ENCODE measurements around the gene ACSF3. TPM values are rescaled to one million over a fixed set of nuclear protein-coding genes. Genes with fewer than 3 reads are reported as not detected.

The ACSF3 gene
- total RNA-seq, 1 donor from 2014 or later: 14.5 TPM

- H3K4me1 ChIP-seq: peaks cover 12% of the 10 kb centered on the region
- H3K27me3 ChIP-seq: no peaks in the 10 kb centered on the region
Observed at GRCh38 chr16:89060207-89060794, 33.4 kb upstream of the ACSF3 start.

DNA sequence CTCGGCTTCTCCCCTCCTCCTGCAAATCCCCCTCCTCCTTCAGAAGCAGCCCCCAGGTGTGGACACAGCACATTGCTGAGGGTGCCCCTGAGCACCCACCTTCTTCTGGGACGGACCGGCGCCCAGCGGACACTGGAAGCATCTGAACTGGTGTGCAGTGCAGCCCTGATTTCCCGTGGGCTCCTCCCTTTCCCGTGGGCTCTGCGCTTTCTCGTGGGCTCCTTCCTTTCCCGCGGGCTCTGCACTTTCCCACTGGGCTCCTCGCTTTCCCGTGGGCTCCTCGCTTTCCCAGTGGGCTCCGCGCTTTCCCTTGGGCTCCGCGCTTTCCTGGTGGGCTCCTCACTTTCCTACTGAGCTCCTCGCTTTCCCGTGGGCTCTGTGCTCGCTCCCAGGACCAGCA, 32.6 kb upstream of the ACSF3 start:
- DNase-seq (ENCODE audit: low spot score): no peak
- TF ChIP-seq, protein P1, sequence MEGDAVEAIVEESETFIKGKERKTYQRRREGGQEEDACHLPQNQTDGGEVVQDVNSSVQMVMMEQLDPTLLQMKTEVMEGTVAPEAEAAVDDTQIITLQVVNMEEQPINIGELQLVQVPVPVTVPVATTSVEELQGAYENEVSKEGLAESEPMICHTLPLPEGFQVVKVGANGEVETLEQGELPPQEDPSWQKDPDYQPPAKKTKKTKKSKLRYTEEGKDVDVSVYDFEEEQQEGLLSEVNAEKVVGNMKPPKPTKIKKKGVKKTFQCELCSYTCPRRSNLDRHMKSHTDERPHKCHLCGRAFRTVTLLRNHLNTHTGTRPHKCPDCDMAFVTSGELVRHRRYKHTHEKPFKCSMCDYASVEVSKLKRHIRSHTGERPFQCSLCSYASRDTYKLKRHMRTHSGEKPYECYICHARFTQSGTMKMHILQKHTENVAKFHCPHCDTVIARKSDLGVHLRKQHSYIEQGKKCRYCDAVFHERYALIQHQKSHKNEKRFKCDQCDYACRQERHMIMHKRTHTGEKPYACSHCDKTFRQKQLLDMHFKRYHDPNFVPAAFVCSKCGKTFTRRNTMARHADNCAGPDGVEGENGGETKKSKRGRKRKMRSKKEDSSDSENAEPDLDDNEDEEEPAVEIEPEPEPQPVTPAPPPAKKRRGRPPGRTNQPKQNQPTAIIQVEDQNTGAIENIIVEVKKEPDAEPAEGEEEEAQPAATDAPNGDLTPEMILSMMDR (IDR thresholded peaks at IDR 0.05): no peak
- no peak for TF ChIP-seq EZH2 (IDR thresholded peaks at IDR 0.05)
- no peak for TF ChIP-seq EZH2phosphoT487 (IDR thresholded peaks at IDR 0.05)
- peaks cover 19% of the 10 kb centered on the region for H3K4me1 Mint-ChIP-seq
- Histone ChIP-seq H3K9me3 (ENCODE audit: low read depth) (no peaks in the 10 kb centered on the region), H3K9ac (no peak overlapping the region), H4K20me1 (ENCODE audit: low read depth) (no peaks in the 10 kb centered on the region), H3K27ac (no peak overlapping the region), H3K4me1 (peaks cover 16% of the 10 kb centered on the region), H3K79me2 (ENCODE audit: low read depth) (no peaks in the 10 kb centered on the region), H3K4me3 (no peak overlapping the region), H3K27me3 (no peaks in the 10 kb centered on the region), H3K36me3 (no peaks in the 10 kb centered on the region), H2AFZ (replicated peaks) (no peak overlapping the region), H3K4me2 (no peak overlapping the region), H3F3A (ENCODE audit: low read depth) (peaks cover 2% of the 10 kb centered on the region)
- H3K4me3 Mint-ChIP-seq: peak overlapping the region; percentile 57
- no peaks in the 10 kb centered on the region for H3K36me3 Mint-ChIP-seq
- H3K9me3 Mint-ChIP-seq: no peaks in the 10 kb centered on the region
- H3K27me3 Mint-ChIP-seq (ENCODE audit: insufficient read depth, low read depth): peaks cover 4% of the 10 kb centered on the region
- peak overlapping the region; percentile 50 for H3K27ac Mint-ChIP-seq

More at GRCh38 chr16:89060207-89060794, 33.4 kb upstream of the ACSF3 start:
- TF ChIP-seq, protein P1 (IDR thresholded peaks at IDR 0.05): no peak
- TF ChIP-seq EZH2phosphoT487 (IDR thresholded peaks at IDR 0.05) (no peak), EZH2 (IDR thresholded peaks at IDR 0.05) (no peak)
- H3F3A ChIP-seq (ENCODE audit: low read depth): no peaks in the 10 kb centered on the region
- no peak overlapping the region for H2AFZ ChIP-seq (replicated peaks)
- H3K79me2 ChIP-seq (ENCODE audit: low read depth): no peaks in the 10 kb centered on the region
- Mint-ChIP-seq H3K9me3 (no peaks in the 10 kb centered on the region), H3K36me3 (no peaks in the 10 kb centered on the region), H3K4me3 (no peak overlapping the region), H3K27me3 (ENCODE audit: insufficient read depth, low read depth) (peaks cover 4% of the 10 kb centered on the region), H3K4me1 (peaks cover 15% of the 10 kb centered on the region), H3K27ac (peak overlapping the region; percentile 29)
- H4K20me1 ChIP-seq (ENCODE audit: low read depth): no peaks in the 10 kb centered on the region
- no peaks in the 10 kb centered on the region for H3K36me3 ChIP-seq
- no peak for DNase-seq (ENCODE audit: low spot score)
- H3K4me3 ChIP-seq: no peak overlapping the region
- H3K4me2 ChIP-seq: no peak overlapping the region
- H3K9me3 ChIP-seq (ENCODE audit: low read depth): no peaks in the 10 kb centered on the region
- H3K27ac ChIP-seq: no peak overlapping the region
- no peak overlapping the region for H3K9ac ChIP-seq

GRCh38 chr16:89061590-89062380, 31.9 kb upstream of the ACSF3 start:
- Mint-ChIP-seq H3K9me3 (no peaks in the 10 kb centered on the region), H3K27me3 (ENCODE audit: insufficient read depth, low read depth) (peaks cover 4% of the 10 kb centered on the region), H3K36me3 (no peaks in the 10 kb centered on the region), H3K4me1 (peaks cover 24% of the 10 kb centered on the region), H3K27ac (peak overlapping the region; percentile 78), H3K4me3 (peak overlapping the region; percentile 57)
- H3F3A ChIP-seq (ENCODE audit: low read depth): peaks cover 3% of the 10 kb centered on the region
- no peak overlapping the region for H3K4me3 ChIP-seq
- H3K79me2 ChIP-seq (ENCODE audit: low read depth): no peaks in the 10 kb centered on the region
- no peak overlapping the region for H2AFZ ChIP-seq (replicated peaks)
- DNase-seq (ENCODE audit: low spot score): peak; percentile 81
- no peaks in the 10 kb centered on the region for H3K9me3 ChIP-seq (ENCODE audit: low read depth)
- no peak overlapping the region for H3K9ac ChIP-seq
- TF ChIP-seq, protein P1 (IDR thresholded peaks at IDR 0.05): no peak
- TF ChIP-seq EZH2 (IDR thresholded peaks at IDR 0.05) (no peak), EZH2phosphoT487 (IDR thresholded peaks at IDR 0.05) (no peak)
- no peak overlapping the region for H3K27ac ChIP-seq
- no peaks in the 10 kb centered on the region for H4K20me1 ChIP-seq (ENCODE audit: low read depth)
- H3K27me3 ChIP-seq: no peaks in the 10 kb centered on the region
- peaks cover 22% of the 10 kb centered on the region for H3K4me1 ChIP-seq
- peak overlapping the region; percentile 35 for H3K4me2 ChIP-seq
- no peaks in the 10 kb centered on the region for H3K36me3 ChIP-seq

Measured in neural progenitor cell (in vitro differentiated cells).